Measurements from ENCODE around the gene PQBP1. TPM values are rescaled to one million over a fixed set of nuclear protein-coding genes. Genes with fewer than 3 reads are reported as not detected.
A peak's percentile ranks its signal among the peaks of the same experiment; 100 is the strongest.

Gene PQBP1
- total RNA-seq, 1 experiment from 2014 or later: 74.5 TPM

DNA sequence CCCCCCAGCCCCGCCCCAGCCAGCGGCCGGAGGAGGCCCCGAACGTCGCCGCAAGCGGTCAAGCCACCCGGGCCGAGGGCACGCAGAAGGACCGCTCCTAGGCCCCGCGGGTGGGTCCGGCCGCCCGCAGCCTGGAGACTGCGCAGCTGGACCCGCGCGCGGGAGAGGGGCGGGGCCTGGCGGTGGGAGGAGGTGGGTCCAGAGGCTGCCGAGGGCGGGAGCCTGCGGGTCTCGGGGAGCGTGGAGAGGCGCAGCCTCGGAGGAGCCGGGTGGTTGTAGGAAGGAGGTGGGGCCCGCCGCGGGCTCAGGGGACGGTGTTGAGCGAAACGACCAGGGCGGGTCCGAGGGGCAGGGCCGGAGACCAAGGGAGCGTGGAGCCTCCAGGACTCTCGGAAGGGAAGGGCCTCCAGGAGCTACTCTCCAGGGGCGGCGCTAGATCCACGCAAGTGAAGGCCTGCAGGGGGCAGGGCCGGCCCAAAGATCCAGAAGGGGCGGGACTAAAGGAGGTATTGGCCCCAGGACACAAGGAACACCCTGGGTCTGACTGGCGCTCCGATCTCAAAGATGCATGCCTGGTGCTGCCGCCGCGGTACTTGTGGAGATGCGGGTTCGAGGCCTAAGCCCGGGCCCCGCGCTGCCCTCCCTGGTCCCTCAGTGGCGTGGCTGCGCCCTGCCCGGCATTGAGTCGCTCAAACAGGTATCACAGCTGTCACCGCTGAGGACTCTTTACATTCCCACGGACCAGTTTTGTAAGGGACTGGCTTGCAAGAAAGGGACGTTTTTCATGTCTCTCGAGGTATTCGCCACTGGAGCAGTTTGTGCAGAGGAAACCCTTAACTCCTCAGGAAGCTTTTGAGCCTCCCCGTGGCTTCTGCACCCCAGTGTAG lies 6.1 kb upstream of the PQBP1 start:
- DNase-seq (ENCODE audit: low read depth in 1 of 2, low spot score in 2 of 2): peak; percentile 85 to 91

GRCh38 chrX:48892896-48893295 lies 4.8 kb upstream of the PQBP1 start:
- DNase-seq (ENCODE audit: low read depth in 1 of 2, low spot score in 2 of 2): no peak

More for the DNA sequence above, 6.1 kb upstream of the PQBP1 start:
- Histone ChIP-seq H3K4me3 (peak overlapping the region; percentile 48), H3K4me1 (replicated peaks) (peaks cover 6% of the 10 kb centered on the region), H3K36me3 (peaks cover 3% of the 10 kb centered on the region; the same call in 1 of the 2 replicates), H3K27me3 (replicated peaks) (no peaks in the 10 kb centered on the region), H3K9me3 (replicated peaks) (no peaks in the 10 kb centered on the region), H3K27ac (no peak overlapping the region)

GRCh38 chrX:48893556-48894348 lies 4.0 kb upstream of the PQBP1 start:
- Histone ChIP-seq H3K4me3 (no peak overlapping the region), H3K27ac (no peak overlapping the region)
- no peak for DNase-seq (ENCODE audit: low read depth in 1 of 2, low spot score in 2 of 2)

More at GRCh38 chrX:48892896-48893295, 4.8 kb upstream of the PQBP1 start:
- H3K4me1 ChIP-seq (replicated peaks): peaks cover 6% of the 10 kb centered on the region
- H3K9me3 ChIP-seq (replicated peaks): no peaks in the 10 kb centered on the region
- H3K27me3 ChIP-seq (replicated peaks): no peaks in the 10 kb centered on the region
- no peak overlapping the region for H3K4me3 ChIP-seq
- H3K36me3 ChIP-seq: peaks cover 3% of the 10 kb centered on the region; the same call in 1 of the 2 replicates
- H3K27ac ChIP-seq: no peak overlapping the region

DNA sequence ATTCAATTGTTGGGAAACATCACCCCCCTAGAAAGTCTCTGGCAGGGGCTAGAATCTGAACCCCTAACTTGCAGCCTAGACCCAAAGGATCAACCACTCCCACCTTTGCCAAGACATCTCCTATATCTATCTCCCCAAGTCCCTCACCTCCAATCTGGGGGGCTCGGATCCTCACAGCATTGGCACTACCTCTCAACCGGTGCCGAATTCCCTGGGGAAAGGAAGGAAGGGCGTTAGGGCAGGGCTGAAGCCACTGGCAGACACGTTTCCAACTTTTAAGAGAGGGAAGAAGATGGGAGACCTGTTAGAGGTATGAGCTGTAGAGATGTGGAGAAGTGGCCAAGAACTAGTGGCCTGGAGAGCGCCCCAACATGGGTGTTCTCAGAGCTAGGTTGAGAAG lies 2.8 kb upstream of the PQBP1 start:
- no peaks in the 10 kb centered on the region for H3K27me3 ChIP-seq (replicated peaks)
- DNase-seq (ENCODE audit: low read depth in 1 of 2, low spot score in 2 of 2): no peak
- peaks cover 6% of the 10 kb centered on the region for H3K4me1 ChIP-seq (replicated peaks)
- peaks cover 11% of the 10 kb centered on the region for H3K36me3 ChIP-seq
- no peaks in the 10 kb centered on the region for H3K9me3 ChIP-seq (replicated peaks)
- no peak overlapping the region for H3K27ac ChIP-seq
- H3K4me3 ChIP-seq: no peak overlapping the region

More at GRCh38 chrX:48893556-48894348, 4.0 kb upstream of the PQBP1 start:
- peaks cover 6% of the 10 kb centered on the region for H3K4me1 ChIP-seq (replicated peaks)
- no peaks in the 10 kb centered on the region for H3K27me3 ChIP-seq (replicated peaks)
- H3K9me3 ChIP-seq (replicated peaks): no peaks in the 10 kb centered on the region
- H3K36me3 ChIP-seq: peaks cover 3% of the 10 kb centered on the region; the same call in 1 of the 2 replicates

- DNase-seq (ENCODE audit: low read depth in 1 of 2, low spot score in 2 of 2): no peak
- no peaks in the 10 kb centered on the region for H3K27me3 ChIP-seq (replicated peaks)
These were observed 1.1 kb upstream of the PQBP1 start for GRCh38 chrX:48896611-48897011.

GRCh38 chrX:48897157-48897624 lies 539 bp upstream of the PQBP1 start:
- peak; percentile 78 to 79 for DNase-seq (ENCODE audit: low read depth in 1 of 2, low spot score in 2 of 2)
- Histone ChIP-seq H3K27ac (peak overlapping the region; percentile 54), H3K4me1 (replicated peaks) (peaks cover 1% of the 10 kb centered on the region), H3K36me3 (peaks cover 23% of the 10 kb centered on the region), H3K9me3 (replicated peaks) (no peaks in the 10 kb centered on the region), H3K27me3 (replicated peaks) (no peaks in the 10 kb centered on the region), H3K4me3 (peak overlapping the region; percentile 57)

More at GRCh38 chrX:48896611-48897011, 1.1 kb upstream of the PQBP1 start:
- Histone ChIP-seq H3K9me3 (replicated peaks) (no peaks in the 10 kb centered on the region), H3K27ac (peak overlapping the region; percentile 54; the same call in 1 of the 2 replicates), H3K4me1 (replicated peaks) (peaks cover 6% of the 10 kb centered on the region), H3K36me3 (peaks cover 17% of the 10 kb centered on the region), H3K4me3 (peak overlapping the region; percentile 57)

GRCh38 chrX:48899078-48899410 lies 1.3 kb downstream of the PQBP1 start:
- Histone ChIP-seq H3K27ac (no peak overlapping the region), H3K27me3 (replicated peaks) (no peaks in the 10 kb centered on the region), H3K4me3 (no peak overlapping the region), H3K4me1 (replicated peaks) (no peaks in the 10 kb centered on the region; the same call in 1 of the 2 replicates), H3K36me3 (peaks cover 30% of the 10 kb centered on the region), H3K9me3 (replicated peaks) (no peaks in the 10 kb centered on the region)
- no peak for DNase-seq (ENCODE audit: low read depth in 1 of 2, low spot score in 2 of 2)

DNA sequence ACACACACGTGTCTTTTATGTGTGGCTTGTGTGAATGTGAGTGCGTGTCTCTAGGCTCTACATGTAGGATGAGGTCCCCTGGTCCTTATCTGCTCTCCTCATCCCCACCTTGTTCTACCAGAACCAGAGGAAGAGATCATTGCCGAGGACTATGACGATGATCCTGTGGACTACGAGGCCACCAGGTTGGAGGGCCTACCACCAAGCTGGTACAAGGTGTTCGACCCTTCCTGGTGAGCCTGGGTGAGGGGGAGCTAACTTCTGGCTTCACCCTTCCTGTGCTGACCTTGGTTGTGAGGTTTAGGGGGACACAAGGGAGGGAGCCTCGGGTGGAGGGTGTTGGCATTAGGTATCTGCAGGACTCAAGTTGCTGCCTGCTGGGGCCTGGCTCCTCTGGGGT lies 3.3 kb downstream of the PQBP1 start:
- H3K9me3 ChIP-seq (replicated peaks): no peaks in the 10 kb centered on the region
- no peaks in the 10 kb centered on the region for H3K27me3 ChIP-seq (replicated peaks)
- no peak overlapping the region for H3K4me3 ChIP-seq
- DNase-seq (ENCODE audit: low read depth in 1 of 2, low spot score in 2 of 2): no peak
- no peak overlapping the region for H3K27ac ChIP-seq
- H3K4me1 ChIP-seq (replicated peaks): no peaks in the 10 kb centered on the region; the same call in 1 of the 2 replicates
- H3K36me3 ChIP-seq: peaks cover 27% of the 10 kb centered on the region

- H3K27me3 ChIP-seq (replicated peaks): no peaks in the 10 kb centered on the region
- no peak overlapping the region for H3K4me3 ChIP-seq
- no peak overlapping the region for H3K27ac ChIP-seq
- H3K9me3 ChIP-seq (replicated peaks): no peaks in the 10 kb centered on the region
- H3K4me1 ChIP-seq (replicated peaks): no peaks in the 10 kb centered on the region
- H3K36me3 ChIP-seq: peaks cover 27% of the 10 kb centered on the region
- no peak for DNase-seq (ENCODE audit: low read depth in 1 of 2, low spot score in 2 of 2)
These were observed 4.4 kb downstream of the PQBP1 start for GRCh38 chrX:48902135-48902534.

DNA sequence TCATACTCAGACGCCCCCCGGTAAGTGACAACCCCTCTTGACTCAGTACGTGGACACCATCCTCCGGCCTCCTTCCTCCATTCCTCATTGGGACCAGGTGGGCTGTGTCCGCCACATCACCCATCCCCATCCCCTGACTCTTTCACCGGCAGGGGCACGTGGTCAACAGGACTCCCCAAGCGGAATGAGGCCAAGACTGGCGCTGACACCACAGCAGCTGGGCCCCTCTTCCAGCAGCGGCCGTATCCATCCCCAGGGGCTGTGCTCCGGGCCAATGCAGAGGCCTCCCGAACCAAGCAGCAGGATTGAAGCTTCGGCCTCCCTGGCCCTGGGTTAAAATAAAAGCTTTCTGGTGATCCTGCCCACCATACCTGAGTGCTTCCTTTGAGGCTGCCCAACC lies 5.0 kb downstream of the PQBP1 start:
- no peak for DNase-seq (ENCODE audit: low read depth in 1 of 2, low spot score in 2 of 2)
- Histone ChIP-seq H3K4me3 (no peak overlapping the region), H3K36me3 (peaks cover 27% of the 10 kb centered on the region), H3K27ac (no peak overlapping the region), H3K27me3 (replicated peaks) (no peaks in the 10 kb centered on the region), H3K9me3 (replicated peaks) (no peaks in the 10 kb centered on the region), H3K4me1 (replicated peaks) (no peaks in the 10 kb centered on the region)

DNA sequence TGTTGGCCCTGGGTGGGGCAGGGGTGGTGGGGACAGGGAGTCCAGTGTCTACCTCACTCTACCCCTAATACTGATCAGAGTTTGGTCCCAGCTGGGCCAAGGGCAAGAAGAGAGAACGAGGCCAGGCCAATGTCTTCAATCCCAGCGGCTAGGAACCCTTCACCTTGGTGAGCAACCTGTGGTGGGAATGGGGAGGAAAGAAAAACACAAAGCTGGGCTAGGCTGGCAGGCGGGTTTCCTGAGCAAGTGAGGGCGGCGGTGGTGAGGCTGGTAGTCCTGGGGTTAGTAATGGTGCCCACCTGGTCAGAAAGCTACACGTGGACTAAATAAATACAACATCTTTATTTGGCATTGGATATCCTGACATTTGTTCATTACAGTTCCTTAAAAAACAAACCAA lies 5.6 kb downstream of the PQBP1 start:
- Histone ChIP-seq H3K9me3 (replicated peaks) (no peaks in the 10 kb centered on the region), H3K36me3 (peaks cover 27% of the 10 kb centered on the region), H3K27ac (no peak overlapping the region), H3K4me3 (no peak overlapping the region), H3K27me3 (replicated peaks) (no peaks in the 10 kb centered on the region), H3K4me1 (replicated peaks) (no peaks in the 10 kb centered on the region)
- DNase-seq (ENCODE audit: low read depth in 1 of 2, low spot score in 2 of 2): no peak

GRCh38 chrX:48904180-48904579 lies 6.5 kb downstream of the PQBP1 start:
- Histone ChIP-seq H3K27ac (no peak overlapping the region), H3K4me3 (no peak overlapping the region), H3K27me3 (replicated peaks) (no peaks in the 10 kb centered on the region), H3K4me1 (replicated peaks) (no peaks in the 10 kb centered on the region), H3K9me3 (replicated peaks) (no peaks in the 10 kb centered on the region), H3K36me3 (peaks cover 25% of the 10 kb centered on the region)
- no peak for DNase-seq (ENCODE audit: low read depth in 1 of 2, low spot score in 2 of 2)

DNA sequence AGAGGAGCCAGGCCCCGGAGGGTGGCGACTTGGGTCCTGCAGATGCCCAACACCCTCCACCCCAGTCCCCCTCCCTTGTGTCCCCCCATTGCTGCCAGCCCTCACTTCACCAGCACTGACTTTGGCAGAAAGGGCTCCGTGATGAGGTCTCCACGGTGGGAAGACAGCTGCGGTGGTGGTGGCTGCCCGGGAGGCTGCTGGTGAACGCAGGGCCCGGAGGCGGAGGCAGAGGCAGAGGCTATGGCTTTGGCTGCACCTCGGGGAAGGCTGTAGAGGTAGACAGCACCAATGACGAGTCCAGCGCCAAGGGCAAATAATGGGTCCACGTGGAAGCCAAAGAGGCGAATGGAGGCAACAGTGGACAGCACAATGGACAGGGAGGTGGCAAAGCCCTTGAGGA lies 6.9 kb downstream of the PQBP1 start:
- Histone ChIP-seq H3K36me3 (peaks cover 20% of the 10 kb centered on the region), H3K27ac (no peak overlapping the region), H3K4me1 (replicated peaks) (no peaks in the 10 kb centered on the region), H3K27me3 (replicated peaks) (no peaks in the 10 kb centered on the region), H3K4me3 (no peak overlapping the region), H3K9me3 (replicated peaks) (no peaks in the 10 kb centered on the region)
- no peak for DNase-seq (ENCODE audit: low read depth in 1 of 2, low spot score in 2 of 2)

All from SJSA1 (cell line).